SK-N-SH (cell line): Measurements from ENCODE around the gene HRH3.

Experiments used
- CTCF ChIP-seq: fragments of 200-600 bp; sonication (generic); IDR thresholded peaks from 2 replicates; pipeline ENCODE4 v1.6.1; 2017; ENCODE audit warnings: antibody characterized with exemption, mild to moderate bottlenecking, moderate library complexity
- ELF1 ChIP-seq: IDR thresholded peaks from 2 replicates; pipeline ENCODE4 v1.4.0; 2012
- EP300 ChIP-seq, 2 experiments: IDR thresholded peaks; 2 replicates each; pipeline versions ENCODE4 v1.4.0 to v1.6.1; 2012; ENCODE audit warnings: borderline replicate concordance in 1 of 2, low read depth in 1 of 2, low read length in 1 of 2
- GABPA ChIP-seq: IDR thresholded peaks from 2 replicates; pipeline ENCODE4 v1.4.0; 2012; ENCODE audit warnings: low read depth, mild to moderate bottlenecking
- MAX ChIP-seq: IDR thresholded peaks from 2 replicates; pipeline ENCODE4 v1.4.0; 2012; ENCODE audit warnings: low read depth
- NFIC ChIP-seq: IDR thresholded peaks from 2 replicates; pipeline ENCODE4 v1.4.0; 2012; ENCODE audit warnings: borderline replicate concordance
- SMC3 ChIP-seq: IDR thresholded peaks from 2 replicates; pipeline ENCODE4 v1.6.1; 2012; ENCODE audit warnings: low read depth, low read length, improper control_type of control experiment
- TAF1 ChIP-seq: IDR thresholded peaks from 2 replicates; pipeline ENCODE4 v1.6.1; 2012; ENCODE audit warnings: low read depth, mild to moderate bottlenecking, low read length, moderate library complexity, borderline replicate concordance
- USF1 ChIP-seq: IDR thresholded peaks from 2 replicates; pipeline ENCODE4 v1.4.0; 2012; ENCODE audit warnings: low read depth, borderline replicate concordance
- YY1 ChIP-seq: IDR thresholded peaks from 2 replicates; pipeline ENCODE4 v1.4.0; 2012; ENCODE audit warnings: low read depth, mild to moderate bottlenecking

- TF ChIP-seq CTCF (no peak), YY1 (no peak), USF1 (no peak), GABPA (no peak), MAX (no peak), TAF1 (no peak), ELF1 (no peak), EP300 (IDR thresholded peaks at IDR 0.05; ENCODE audit: borderline replicate concordance in 1 of 2, low read depth in 1 of 2, low read length in 1 of 2) (no peak), NFIC (no peak), SMC3 (no peak)
These were observed 25.0 kb downstream of the HRH3 start for GRCh38 chr20:62195075-62195405.
